ENCODE results near the gene TESK2. TPM values are rescaled to one million over a fixed set of nuclear protein-coding genes. Genes with fewer than 3 reads are reported as not detected.

Gene TESK2
- total and polyA plus RNA-seq, 11 donors, result 0.50 to 4.7 (median 1.5) TPM

- TF ChIP-seq POLR2A (IDR thresholded peaks at IDR 0.05) (no peak), CTCF (IDR thresholded peaks at IDR 0.05) (no peak)
- H3K27me3 ChIP-seq, result no peaks in the 10 kb centered on the region
- 94 to 98% (median 97%) methylated on average over 2 of the region's 2 CpGs for WGBS, 4 donors
- H3K9me3 ChIP-seq, result peaks cover 0 to 8% (median 0%) of the 10 kb centered on the region in 12 donors
- H3K27ac ChIP-seq, result no peak overlapping the region
- no peak for ATAC-seq
- DNase-seq, result no peak
- peaks cover 0 to 9% (median 0%) of the 10 kb centered on the region in 9 donors for H3K36me3 ChIP-seq
- intact Hi-C loops (cut with DNase I), result no loop called here
- no peak overlapping the region for H3K4me3 ChIP-seq
- no peaks in the 10 kb centered on the region for H3K4me1 ChIP-seq
Observed at GRCh38 chr1:45421935-45422334, 69.0 kb downstream of the TESK2 start.

- TF ChIP-seq CTCF (IDR thresholded peaks at IDR 0.05), result no peak
- no peak for TF ChIP-seq POLR2A (IDR thresholded peaks at IDR 0.05)
- WGBS, 4 donors, result 76 to 79% (median 77%) methylated on average over 6 of the region's 6 CpGs
- no peak for DNase-seq
- no peak for ATAC-seq
- H3K27ac ChIP-seq, result no peak overlapping the region
- no peaks in the 10 kb centered on the region for H3K27me3 ChIP-seq
- H3K4me1 ChIP-seq, result peaks cover 0 to 9% (median 0%) of the 10 kb centered on the region in 12 donors
- no peak overlapping the region for H3K4me3 ChIP-seq
- no peaks in the 10 kb centered on the region for H3K9me3 ChIP-seq
- intact Hi-C loops (cut with DNase I), result no loop called here
- no peaks in the 10 kb centered on the region for H3K36me3 ChIP-seq
Observed at GRCh38 chr1:45414746-45415145, 76.2 kb downstream of the TESK2 start.

GRCh38 chr1:45412899-45413298 is 78.1 kb downstream of the TESK2 start:
- H3K27me3 ChIP-seq, result no peaks in the 10 kb centered on the region
- H3K4me1 ChIP-seq, result peaks cover 0 to 9% (median 0%) of the 10 kb centered on the region in 12 donors
- H3K4me3 ChIP-seq, result no peak overlapping the region
- intact Hi-C loops (cut with DNase I), result no loop called here
- no peaks in the 10 kb centered on the region for H3K36me3 ChIP-seq
- H3K27ac ChIP-seq, result no peak overlapping the region
- 77 to 85% (median 81%) methylated on average over 2 of the region's 2 CpGs for WGBS, 4 donors
- ATAC-seq, result no peak
- DNase-seq, result no peak
- TF ChIP-seq POLR2A (IDR thresholded peaks at IDR 0.05), result no peak
- no peak for TF ChIP-seq CTCF (IDR thresholded peaks at IDR 0.05)
- H3K9me3 ChIP-seq, result no peaks in the 10 kb centered on the region

GRCh38 chr1:45411510-45411899 is 79.5 kb downstream of the TESK2 start:
- no peak for ATAC-seq
- WGBS, 4 donors, result 82 to 89% (median 84%) methylated on average over 3 of the region's 3 CpGs

More at GRCh38 chr1:45411510-45411899, 79.5 kb downstream of the TESK2 start:
- no peaks in the 10 kb centered on the region for H3K27me3 ChIP-seq
- intact Hi-C loops (cut with DNase I), result no loop called here
- no peaks in the 10 kb centered on the region for H3K9me3 ChIP-seq
- no peak overlapping the region for H3K4me3 ChIP-seq
- no peak for TF ChIP-seq POLR2A (IDR thresholded peaks at IDR 0.05)
- TF ChIP-seq CTCF (IDR thresholded peaks at IDR 0.05), result no peak
- peaks cover 0 to 9% (median 0%) of the 10 kb centered on the region in 12 donors for H3K4me1 ChIP-seq
- no peaks in the 10 kb centered on the region for H3K36me3 ChIP-seq
- no peak overlapping the region for H3K27ac ChIP-seq
- DNase-seq, result no peak

Measured in heart left ventricle (tissue), 16 donors.